ENCODE data around the gene ARHGAP9.
A peak's percentile ranks its signal among the peaks of the same experiment; 100 is the strongest.

Gene ARHGAP9

GRCh38 chr12:57479376-57480115 lies at the start of gene ARHGAP9:
Gene ARHGAP9, minus strand, starts transcription at chr12:57479866. Its CDS starts 460 bp downstream, at chr12:57479406.
- Mint-ChIP-seq H3K4me1 (ENCODE audit: low read depth) (peaks cover 54% of the 10 kb centered on the region), H3K27me3 (ENCODE audit: low read depth) (no peaks in the 10 kb centered on the region), H3K36me3 (ENCODE audit: low read depth) (peaks cover 20% of the 10 kb centered on the region)

GRCh38 chr12:57528831-57529555 lies 49.3 kb upstream of the ARHGAP9 start:
- no peaks in the 10 kb centered on the region for H3K9me3 Mint-ChIP-seq
- H3K4me3 Mint-ChIP-seq: no peak overlapping the region
- H3K27ac Mint-ChIP-seq: no peak overlapping the region
- H3K36me3 Mint-ChIP-seq (ENCODE audit: low read depth): peaks cover 46% of the 10 kb centered on the region
- no peaks in the 10 kb centered on the region for H3K27me3 Mint-ChIP-seq (ENCODE audit: low read depth)
- peaks cover 14% of the 10 kb centered on the region for H3K4me1 Mint-ChIP-seq (ENCODE audit: low read depth)

More at GRCh38 chr12:57479376-57480115, at the start of gene ARHGAP9:
- Mint-ChIP-seq H3K27ac (peak within 1 kb of the TSS; percentile 98), H3K4me3 (peak within 1 kb of the TSS; percentile 96), H3K9me3 (no peaks in the 10 kb centered on the region)

- H3K9me3 Mint-ChIP-seq: no peaks in the 10 kb centered on the region
- H3K27me3 Mint-ChIP-seq (ENCODE audit: low read depth): no peaks in the 10 kb centered on the region
- H3K4me1 Mint-ChIP-seq (ENCODE audit: low read depth): peaks cover 22% of the 10 kb centered on the region
- no peak overlapping the region for H3K27ac Mint-ChIP-seq
- peaks cover 48% of the 10 kb centered on the region for H3K36me3 Mint-ChIP-seq (ENCODE audit: low read depth)
- no peak overlapping the region for H3K4me3 Mint-ChIP-seq
Observed at GRCh38 chr12:57528176-57528575, 48.5 kb upstream of the ARHGAP9 start.

GRCh38 chr12:57527184-57527583 lies 47.5 kb upstream of the ARHGAP9 start:
- Mint-ChIP-seq H3K27ac (no peak overlapping the region), H3K36me3 (ENCODE audit: low read depth) (peaks cover 43% of the 10 kb centered on the region), H3K9me3 (no peaks in the 10 kb centered on the region)

GRCh38 chr12:57526477-57527126 lies 46.9 kb upstream of the ARHGAP9 start:
- no peak overlapping the region for H3K4me3 Mint-ChIP-seq
- no peak overlapping the region for H3K27ac Mint-ChIP-seq
- peaks cover 30% of the 10 kb centered on the region for H3K4me1 Mint-ChIP-seq (ENCODE audit: low read depth)
- H3K9me3 Mint-ChIP-seq: no peaks in the 10 kb centered on the region
- no peaks in the 10 kb centered on the region for H3K27me3 Mint-ChIP-seq (ENCODE audit: low read depth)
- peaks cover 40% of the 10 kb centered on the region for H3K36me3 Mint-ChIP-seq (ENCODE audit: low read depth)

More at GRCh38 chr12:57527184-57527583, 47.5 kb upstream of the ARHGAP9 start:
- Mint-ChIP-seq H3K27me3 (ENCODE audit: low read depth) (no peaks in the 10 kb centered on the region), H3K4me1 (ENCODE audit: low read depth) (peaks cover 25% of the 10 kb centered on the region), H3K4me3 (no peak overlapping the region)

GRCh38 chr12:57525615-57526383 lies 46.1 kb upstream of the ARHGAP9 start:
- H3K27ac Mint-ChIP-seq: no peak overlapping the region
- peaks cover 39% of the 10 kb centered on the region for H3K36me3 Mint-ChIP-seq (ENCODE audit: low read depth)
- H3K4me3 Mint-ChIP-seq: no peak overlapping the region
- H3K27me3 Mint-ChIP-seq (ENCODE audit: low read depth): no peaks in the 10 kb centered on the region
- H3K9me3 Mint-ChIP-seq: no peaks in the 10 kb centered on the region
- peaks cover 37% of the 10 kb centered on the region for H3K4me1 Mint-ChIP-seq (ENCODE audit: low read depth)

GRCh38 chr12:57524814-57525614 lies 45.3 kb upstream of the ARHGAP9 start:
- Mint-ChIP-seq H3K36me3 (ENCODE audit: low read depth) (peaks cover 33% of the 10 kb centered on the region), H3K4me1 (ENCODE audit: low read depth) (peaks cover 39% of the 10 kb centered on the region)

GRCh38 chr12:57523706-57524614 lies 44.3 kb upstream of the ARHGAP9 start:
- peak overlapping the region; percentile 86 for H3K27ac Mint-ChIP-seq
- H3K27me3 Mint-ChIP-seq (ENCODE audit: low read depth): no peaks in the 10 kb centered on the region
- peaks cover 30% of the 10 kb centered on the region for H3K36me3 Mint-ChIP-seq (ENCODE audit: low read depth)
- peak overlapping the region; percentile 96 for H3K4me3 Mint-ChIP-seq
- H3K9me3 Mint-ChIP-seq: no peaks in the 10 kb centered on the region
- H3K4me1 Mint-ChIP-seq (ENCODE audit: low read depth): peaks cover 43% of the 10 kb centered on the region

More at GRCh38 chr12:57524814-57525614, 45.3 kb upstream of the ARHGAP9 start:
- Mint-ChIP-seq H3K9me3 (no peaks in the 10 kb centered on the region), H3K27ac (no peak overlapping the region), H3K4me3 (peak overlapping the region; percentile 96), H3K27me3 (ENCODE audit: low read depth) (no peaks in the 10 kb centered on the region)

GRCh38 chr12:57522887-57523705 lies 43.4 kb upstream of the ARHGAP9 start:
- peaks cover 46% of the 10 kb centered on the region for H3K4me1 Mint-ChIP-seq (ENCODE audit: low read depth)
- peaks cover 33% of the 10 kb centered on the region for H3K36me3 Mint-ChIP-seq (ENCODE audit: low read depth)
- no peaks in the 10 kb centered on the region for H3K27me3 Mint-ChIP-seq (ENCODE audit: low read depth)
- H3K9me3 Mint-ChIP-seq: no peaks in the 10 kb centered on the region
- peak overlapping the region; percentile 96 for H3K4me3 Mint-ChIP-seq
- H3K27ac Mint-ChIP-seq: peak overlapping the region; percentile 86

- Mint-ChIP-seq H3K27ac (peak within 1 kb of the TSS; percentile 100), H3K4me1 (ENCODE audit: low read depth) (peaks cover 51% of the 10 kb centered on the region), H3K4me3 (peak within 1 kb of the TSS; percentile 96), H3K36me3 (ENCODE audit: low read depth) (peaks cover 37% of the 10 kb centered on the region), H3K9me3 (no peaks in the 10 kb centered on the region), H3K27me3 (ENCODE audit: low read depth) (no peaks in the 10 kb centered on the region)
Observed at GRCh38 chr12:57522011-57522886, 42.6 kb upstream of the ARHGAP9 start, which contains the start of gene MBD6. Gene MBD6, plus strand, starts transcription at chr12:57522824. Its CDS starts 1,480 bp downstream, at chr12:57524304.

- Mint-ChIP-seq H3K9me3 (no peaks in the 10 kb centered on the region), H3K4me1 (ENCODE audit: low read depth) (peaks cover 51% of the 10 kb centered on the region), H3K36me3 (ENCODE audit: low read depth) (peaks cover 42% of the 10 kb centered on the region), H3K27me3 (ENCODE audit: low read depth) (no peaks in the 10 kb centered on the region), H3K27ac (peak overlapping the region; percentile 100), H3K4me3 (peak overlapping the region; percentile 94)
Observed at GRCh38 chr12:57521525-57522010, 41.9 kb upstream of the ARHGAP9 start.

Data from T-helper 1 cell treated with Interleukin-12 subunit alpha and Interleukin-12 subunit beta and Interleukin-4 antibody, amounts not matched to agents 30 μg/mL and 1 μg/mL, for 36 hours (primary cell).